K562 (cell line): ENCODE results near the gene AAK1. TPM values are rescaled to one million over a fixed set of nuclear protein-coding genes. Genes with fewer than 3 reads are reported as not detected.

ENCODE experiments used
- ATAC-seq: fragments of 200-7000 bp; cut with Tn5 transposase; 3 replicates; pipeline ENCODE4 v1.9.1; 2020; ENCODE audit warnings: moderate library complexity
- BruUV-seq: library from RNA; stranded (reverse); fragments of 400-500 nt; replicated peaks from 2 replicates; lab custom pipeline; 2021; lab: Mats Ljungman, UMichigan
- CTCF ChIA-PET: fragments of 300-600 bp; formaldehyde crosslinking; extraction: SDS; loops from one replicate; lab custom pipeline; 2021; ENCODE audit warnings: low intra/inter-chr PET ratio; lab: Yijun Ruan, JAX
- POLR2A ChIA-PET: fragments of 300-600, 350-650 bp; sonication (Branson Sonifier 250); formaldehyde crosslinking; extraction: SDS; loops from one replicate; lab custom pipeline; 2021; ENCODE audit warnings: antibody characterized with exemption, inconsistent platforms; lab: Yijun Ruan, JAX
- DNase-seq, 4 experiments: peaks; one replicate each; pipeline versions ENCODE4 v3.0.0 to v3.0.0-alpha.2; 2011 to 2018; ENCODE audit warnings: low spot score in 3 of 4, mixed read lengths in 3 of 4; ENCODE audit errors: extremely low read depth in 1 of 4
- FAIRE-seq: peaks from 2 replicates; lab custom pipeline; 2011; peaks lifted over from hg19 to GRCh38; lab: Jason Lieb, UNC
- H2AFZ ChIP-seq: 2 replicates; pipeline ENCODE4 v1.6.0; 2011; ENCODE audit warnings: low read depth, low read length, control low read depth, inconsistent platforms
- H3K27ac ChIP-seq: fragments of 200-600 bp; 3 replicates; pipeline ENCODE4 v1.8.0; 2011; ENCODE audit warnings: low read depth, mild to moderate bottlenecking, control low read depth, inconsistent platforms, low read length, moderate library complexity, mixed read lengths; ENCODE audit errors: extremely low read depth
- H3K27me3 ChIP-seq, 2 experiments: fragments of 300-600 bp in 1 of 2; 2 replicates in 1 of 2; 3 replicates in 1 of 2; pipeline versions ENCODE4 v1.6.0 to v1.8.0; 2011; ENCODE audit warnings: inconsistent platforms in 2 of 2, low read length in 2 of 2, mild to moderate bottlenecking in 1 of 2, mixed read lengths in 1 of 2, moderate library complexity in 1 of 2; ENCODE audit not compliant: control insufficient read depth in 2 of 2, insufficient read depth in 2 of 2
- H3K36me3 ChIP-seq: fragments of 300-600 bp; 3 replicates; pipeline ENCODE4 v1.8.0; 2011; ENCODE audit warnings: mild to moderate bottlenecking, low read length, inconsistent platforms; ENCODE audit not compliant: control insufficient read depth, insufficient read depth
- H3K4me1 ChIP-seq, 2 experiments: fragments of 200-600 bp in 1 of 2; replicated peaks in 1 of 2; 2 replicates in 1 of 2; 3 replicates in 1 of 2; pipeline versions ENCODE4 v1.5.1 to v1.8.0; 2011; ENCODE audit warnings: inconsistent platforms in 2 of 2, low read length in 2 of 2, mild to moderate bottlenecking in 1 of 2, mixed read lengths in 1 of 2, moderate library complexity in 1 of 2; ENCODE audit not compliant: control insufficient read depth in 2 of 2, insufficient read depth in 2 of 2
- H3K4me2 ChIP-seq: 2 replicates; pipeline ENCODE4 v1.6.1; 2011; ENCODE audit warnings: low read length, control low read depth, inconsistent platforms, mixed read lengths; ENCODE audit not compliant: insufficient read depth
- H3K4me3 ChIP-seq: fragments of 200-600 bp; sonication (generic), shearing (Covaris generic); 2 replicates; pipeline ENCODE4 v1.5.1; 2016; ENCODE audit warnings: control low read depth, inconsistent platforms
- H3K79me2 ChIP-seq: fragments of 200-600 bp; 3 replicates; pipeline ENCODE4 v1.8.0; 2011; ENCODE audit warnings: low read length, inconsistent platforms; ENCODE audit not compliant: control insufficient read depth, insufficient read depth
- H3K9ac ChIP-seq, 2 experiments: 2 replicates each; pipeline versions ENCODE4 v1.6.0 to v1.6.1; 2011; ENCODE audit warnings: low read depth in 2 of 2, low read length in 2 of 2, control low read depth in 1 of 2, inconsistent platforms in 1 of 2, mild to moderate bottlenecking in 1 of 2, mixed read lengths in 1 of 2; ENCODE audit not compliant: insufficient read depth in 1 of 2
- H3K9me1 ChIP-seq: one replicate; pipeline ENCODE4 v1.6.0; 2011; ENCODE audit warnings: inconsistent platforms, mild to moderate bottlenecking, low read length, moderate library complexity; ENCODE audit not compliant: control insufficient read depth, insufficient read depth
- H3K9me3 ChIP-seq: replicated peaks from 2 replicates; pipeline ENCODE4 v1.5.1; 2011; ENCODE audit warnings: low read depth, low read length, inconsistent platforms; ENCODE audit not compliant: control insufficient read depth, insufficient read depth
- H4K20me1 ChIP-seq: replicated peaks from 2 replicates; pipeline ENCODE4 v1.6.1; 2011; ENCODE audit warnings: low read length, inconsistent platforms, mixed read lengths; ENCODE audit not compliant: control insufficient read depth, insufficient read depth
- HINFP ChIP-seq: fragments of 450-650 bp; conservative IDR thresholded peaks from 2 replicates; pipeline ENCODE4 v1.6.1; 2016; ENCODE audit warnings: missing genetic modification characterization, low read depth, mild to moderate bottlenecking, control low read depth, missing compliant biosample characterization
- HLTF ChIP-seq: fragments of 450-650 bp; IDR thresholded peaks from 2 replicates; pipeline ENCODE4 v1.6.1; 2016
- HOMEZ ChIP-seq: fragments of 250-450 bp; sonication (Bioruptor Pico); IDR thresholded peaks from 2 replicates; pipeline ENCODE4 v1.4.0; 2020; ENCODE audit warnings: mild to moderate bottlenecking, moderate library complexity
- MAFF ChIP-seq: IDR thresholded peaks from 2 replicates; pipeline ENCODE4 v1.6.1; 2012; ENCODE audit warnings: low read length, improper control_type of control experiment
- PRPF4 ChIP-seq: fragments of 200-400 bp; formaldehyde crosslinking; IDR thresholded peaks from one replicate; pipeline ENCODE4 v1.6.1; 2017; ENCODE audit warnings: low read length, low read depth, mild to moderate bottlenecking; ENCODE audit not compliant: insufficient read depth, poor library complexity, severe bottlenecking
- WGBS: fragments of 100-300 bp; shearing (Covaris generic); methylation state at CpG from one replicate; pipeline ENCODE4 v1.1.6; 2016; ENCODE audit warnings: low coverage, mixed read lengths; ENCODE audit not compliant: insufficient coverage; ENCODE audit errors: missing lambda C conversion rate; 5-methylcytosine and 5-hydroxymethylcytosine counted together
- in situ Hi-C: fragments of 300-500 bp; cut with MboI; formaldehyde crosslinking; loops from 4 replicates; pipeline ENCODE4 v1.15.0; 2018; ENCODE audit warnings: inconsistent platforms, mixed read lengths
- intact Hi-C: fragments of 100-400 bp; cut with micrococcal nuclease; formaldehyde crosslinking; loops from 2 replicates; pipeline ENCODE4 v1.14.2; 2022
- polyA plus RNA-seq, 8 experiments: library from polyadenylated mRNA; depleted of rRNA in 4 of 8; stranded (reverse) in 5 of 8; unstranded in 3 of 8; fragments of >200 nt; fragmentation: Nextera tagmentation in 2 of 8; fragmentation: Illumina TruSeq in 1 of 8; extraction: Ambion mirVana in 2 of 8; extraction: Trizol in 1 of 8; gene quantifications; 2 replicates each; pipeline versions ENCODE4 v1.2.1 to v1.2.3, GENCODE V29; 2011 to 2014; ENCODE audit warnings: inconsistent platforms in 1 of 8, missing spikeins in 1 of 8
- total RNA-seq, 7 experiments: library from RNA; depleted of rRNA in 6 of 7; stranded (reverse); fragments of >200 nt in 6 of 7; fragmentation: Illumina TruSeq in 2 of 7; extraction: Trizol in 2 of 7; gene quantifications; 2 replicates each; pipeline versions ENCODE4 v1.2.1 to v1.2.3, GENCODE V29; 2011 to 2021; ENCODE audit warnings: low replicate concordance in 1 of 7

Gene AAK1
- total and polyA plus RNA-seq, 9 of the 15 experiments (the other 6 are each of a cell fraction or from before 2014, with no cell fraction given): 0.89 to 17.1 (median 6.0) TPM

DNA sequence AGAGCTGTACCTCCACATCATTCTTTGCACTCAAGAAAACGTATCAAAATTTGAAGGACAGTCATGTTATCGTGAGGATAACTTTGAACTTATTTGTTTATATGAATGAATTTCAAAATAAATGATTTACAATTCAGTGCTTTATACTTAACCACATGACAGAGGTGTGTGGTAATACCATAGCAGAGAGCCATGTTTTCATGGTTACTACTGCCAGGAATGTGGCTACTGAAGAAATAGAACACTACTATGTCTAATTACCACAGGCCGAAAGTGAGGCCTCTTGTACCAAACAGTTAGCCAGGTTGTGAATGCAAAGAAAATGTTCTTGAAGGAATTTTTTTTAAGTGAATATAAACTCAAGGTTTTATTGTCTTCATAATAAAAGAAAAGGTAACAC lies 49.2 kb downstream of the AAK1 start:
- no peaks in the 10 kb centered on the region for H3K9me1 ChIP-seq
- H3K4me1 ChIP-seq: peaks cover 0 to 28% of the 10 kb centered on the region in 2 experiments; a peak in 3 of 5 replicates
- no peak for FAIRE-seq
- H3K4me3 ChIP-seq: no peak overlapping the region
- 0 out of 3 replicates have a peak, but pooled peaks cover 5% of the 10 kb centered on the region for H3K79me2 ChIP-seq
- no peak for TF ChIP-seq HOMEZ (CRISPR knock-in tag)
- TF ChIP-seq HINFP (tag): no peak
- TF ChIP-seq MAFF: no peak
- no peak for TF ChIP-seq PRPF4
- no peak for TF ChIP-seq HLTF
- no peak for ATAC-seq
- CTCF ChIA-PET: no interaction called here
- in situ Hi-C loops: no loop called here
- no peak overlapping the region for H3K4me2 ChIP-seq
- no peaks in the 10 kb centered on the region for H4K20me1 ChIP-seq
- no peak overlapping the region for H2AFZ ChIP-seq
- POLR2A ChIA-PET: interaction anchor here (0.7 kb wide), 1 partner anchor 213 kb away, joined by 4 read pairs; no protein-coding TSS in a partner anchor
- no peak overlapping the region for H3K9ac ChIP-seq
- intact Hi-C loops: no loop called here
- no peaks in the 10 kb centered on the region for H3K9me3 ChIP-seq
- H3K27ac ChIP-seq: no peak overlapping the region
- WGBS: 83% methylated on average over 3 of the region's 3 CpGs
- no TSS peak for BruUV-seq
- H3K36me3 ChIP-seq: no peaks in the 10 kb centered on the region
- no peak for DNase-seq
- H3K27me3 ChIP-seq: no peaks in the 10 kb centered on the region
